Head of caudate nucleus (tissue), 42 donors: ENCODE data around the gene ARAP3.

ENCODE experiments used
- DNase-seq, 42 donors: peaks; one replicate each; pipeline versions ENCODE4 v3.0.0 to v3.0.0-alpha.2; 2020 to 2021; ENCODE audit warnings: mixed read lengths in 7 of 42
- intact Hi-C: fragments of 100-400 bp; cut with DNase I; formaldehyde crosslinking; loops from one replicate; pipeline ENCODE4 v1.15.0; 2022

ARAP3 gene

GRCh38 chr5:141649972-141650371 is 32.1 kb downstream of the ARAP3 start:
- DNase-seq, result no peak
- intact Hi-C loops, result no loop called here

DNA sequence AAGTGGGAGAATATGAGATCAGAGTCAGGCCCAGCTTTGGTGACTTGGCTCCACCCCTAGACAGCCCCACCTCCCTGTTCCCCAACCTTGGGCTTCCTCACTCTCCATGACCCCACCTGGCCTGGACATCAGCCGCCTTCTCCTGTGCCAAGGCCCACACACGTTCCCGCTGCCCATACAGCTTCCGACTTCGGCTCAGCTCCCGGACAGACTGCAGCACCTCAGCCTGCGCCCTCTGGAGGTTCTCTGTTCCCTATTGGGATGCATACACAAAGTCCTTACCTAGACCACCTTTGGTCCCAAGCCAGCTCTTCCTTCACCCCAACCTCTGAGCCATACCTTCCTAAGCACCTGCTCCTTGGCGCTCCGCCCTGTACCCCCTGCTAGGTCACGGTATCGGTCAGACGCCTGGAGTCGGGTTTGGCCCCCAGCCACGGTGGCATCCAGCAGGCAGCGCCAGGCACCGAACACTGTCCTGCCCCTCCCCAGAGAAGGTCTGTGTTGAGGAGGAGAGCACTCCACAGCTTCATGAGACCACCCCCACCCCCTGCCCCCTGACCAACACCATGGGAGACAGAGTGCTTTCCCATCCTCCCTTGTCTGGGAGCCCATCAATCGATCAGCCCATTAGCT is 32.9 kb downstream of the ARAP3 start:
- intact Hi-C loops, result no loop called here
- DNase-seq, result no peak

DNA sequence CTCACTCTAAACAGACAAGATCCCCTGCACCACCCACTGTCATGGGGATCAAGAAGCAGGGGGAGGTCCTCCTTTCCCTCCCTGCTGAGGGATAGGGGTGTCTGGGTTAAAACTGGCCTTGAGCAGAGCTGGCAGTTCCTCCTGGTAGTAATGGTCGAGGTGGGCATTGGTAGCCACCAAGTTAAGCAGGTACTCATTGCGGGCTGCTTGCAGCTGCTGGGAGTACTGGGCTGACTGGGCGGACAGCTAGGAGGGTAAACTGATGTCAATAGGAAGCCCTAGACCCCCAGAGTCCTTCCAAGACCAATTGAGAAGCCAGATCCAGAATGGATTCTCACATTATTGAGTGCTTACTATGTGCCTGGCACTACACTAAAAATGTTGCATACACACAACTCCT is 34.2 kb downstream of the ARAP3 start:
- no peak for DNase-seq
- intact Hi-C loops, result no loop called here

- intact Hi-C loops, result no loop called here
These were observed 34.8 kb downstream of the ARAP3 start for GRCh38 chr5:141647242-141647641.

DNA sequence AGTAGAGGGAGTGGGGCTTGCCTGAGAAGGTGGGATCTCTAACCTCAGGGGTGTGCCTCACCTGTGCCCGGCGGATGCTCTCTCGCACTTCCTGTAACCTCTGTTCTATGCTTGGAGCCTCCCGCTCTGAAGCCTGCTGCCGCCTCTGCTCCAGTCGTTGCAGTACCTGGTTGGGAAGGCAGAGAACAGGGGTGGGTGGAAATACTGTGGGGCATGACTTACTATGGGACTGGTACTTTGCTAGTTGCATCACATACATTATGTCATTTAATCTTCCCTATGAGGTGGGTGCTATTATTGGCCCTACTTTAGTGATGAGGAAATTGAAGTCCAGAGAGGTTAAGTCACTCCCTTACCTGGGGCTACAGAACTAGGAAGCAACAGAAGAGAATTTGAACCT is 36.0 kb downstream of the ARAP3 start:
- intact Hi-C loops, result no loop called here
- peak in 41 of 42 donors; percentile 29 to 93 (median 69) for DNase-seq

More at GRCh38 chr5:141647242-141647641, 34.8 kb downstream of the ARAP3 start:
- DNase-seq, result no peak

DNA sequence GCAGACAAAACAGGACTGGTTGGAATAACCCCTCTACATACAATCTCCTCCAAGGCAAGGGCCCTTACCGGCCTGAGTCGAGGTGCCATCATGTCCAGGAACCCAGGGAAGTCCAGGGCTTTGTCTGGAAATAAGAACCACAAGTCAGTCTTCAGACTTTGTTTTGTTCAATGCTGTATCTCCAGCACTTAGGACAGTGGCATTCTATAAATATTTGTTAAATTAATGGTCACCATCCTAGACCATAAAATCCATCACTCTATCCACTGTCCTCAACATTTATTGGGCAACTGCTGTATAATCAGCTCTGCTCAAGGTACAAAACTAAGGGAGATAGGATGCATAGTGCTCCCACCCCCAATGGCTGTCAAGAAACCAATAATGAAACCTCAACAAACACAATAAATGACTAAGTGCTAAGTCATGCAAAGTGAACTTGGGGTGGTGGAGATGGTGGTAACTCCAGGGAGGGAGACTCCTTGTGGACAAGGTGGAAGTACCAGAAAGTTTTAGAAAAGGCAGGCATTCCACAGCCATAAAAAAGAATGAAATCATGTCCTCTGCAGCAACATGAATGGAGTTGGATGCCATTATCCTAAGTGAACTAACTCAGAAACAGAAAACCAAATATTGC is 40.3 kb downstream of the ARAP3 start:
- DNase-seq, result no peak
- intact Hi-C loops, result no loop called here

- DNase-seq, result peak in 1 of 42 donors; percentile 31
- intact Hi-C loops, result no loop called here
These were observed 41.3 kb downstream of the ARAP3 start for GRCh38 chr5:141640698-141641097.

DNA sequence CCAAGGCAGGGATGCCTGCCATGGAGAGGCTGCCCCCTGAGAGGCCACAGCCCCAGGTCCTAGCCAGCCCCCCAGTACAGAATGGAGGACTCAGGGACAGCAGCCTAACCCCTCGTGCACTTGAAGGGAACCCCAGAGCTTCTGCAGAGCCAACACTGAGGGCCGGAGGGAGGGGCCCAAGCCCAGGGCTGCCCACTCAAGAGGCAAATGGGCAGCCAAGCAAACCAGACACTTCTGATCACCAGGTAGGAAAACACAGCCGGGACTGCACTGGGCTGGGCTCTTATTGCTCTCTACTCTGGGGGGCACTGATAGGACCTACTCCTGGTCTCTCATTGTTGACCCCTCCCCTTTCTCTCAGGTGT is 42.0 kb downstream of the ARAP3 start:
- DNase-seq, result peak in 1 of 42 donors; percentile 20
- intact Hi-C loops, result no loop called here

DNA sequence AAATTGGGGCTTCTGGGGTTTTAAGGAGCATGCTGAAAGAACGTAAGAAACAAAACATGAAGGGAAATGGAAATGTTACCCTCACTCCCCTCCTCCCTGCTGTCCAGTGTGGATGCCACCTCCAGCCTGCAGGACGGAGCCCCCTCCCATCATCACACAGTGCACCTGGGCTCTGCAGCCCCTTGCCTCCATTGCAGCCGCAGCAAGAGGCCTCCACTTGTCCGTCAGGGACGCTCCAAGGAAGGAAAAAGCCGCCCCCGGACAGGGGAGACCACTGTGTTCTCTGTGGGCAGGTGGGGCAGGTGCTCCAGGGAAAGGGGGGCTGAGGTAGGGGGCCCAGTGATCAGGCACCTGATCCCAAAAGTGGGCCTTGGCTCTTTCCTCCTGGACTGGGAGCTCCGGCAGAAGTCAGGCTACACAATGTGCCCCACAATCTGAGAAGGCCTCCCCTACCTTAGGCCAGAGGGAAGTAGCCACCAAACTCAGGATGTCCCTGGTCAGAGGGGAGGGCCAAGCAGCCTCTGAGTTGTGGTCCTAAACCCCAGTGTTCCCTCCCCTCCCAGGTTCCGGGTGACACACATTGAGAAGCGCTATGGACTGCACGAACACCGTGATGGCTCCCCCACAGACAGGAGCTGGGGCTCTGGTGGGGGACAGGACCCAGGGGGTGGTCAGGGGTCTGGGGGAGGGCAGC is 42.5 kb downstream of the ARAP3 start:
- no peak for DNase-seq

GRCh38 chr5:141638771-141639170 is 43.3 kb downstream of the ARAP3 start:
- no peak for DNase-seq
- intact Hi-C loops, result no loop called here

More for the DNA sequence above, 42.5 kb downstream of the ARAP3 start:
- intact Hi-C loops, result no loop called here

DNA sequence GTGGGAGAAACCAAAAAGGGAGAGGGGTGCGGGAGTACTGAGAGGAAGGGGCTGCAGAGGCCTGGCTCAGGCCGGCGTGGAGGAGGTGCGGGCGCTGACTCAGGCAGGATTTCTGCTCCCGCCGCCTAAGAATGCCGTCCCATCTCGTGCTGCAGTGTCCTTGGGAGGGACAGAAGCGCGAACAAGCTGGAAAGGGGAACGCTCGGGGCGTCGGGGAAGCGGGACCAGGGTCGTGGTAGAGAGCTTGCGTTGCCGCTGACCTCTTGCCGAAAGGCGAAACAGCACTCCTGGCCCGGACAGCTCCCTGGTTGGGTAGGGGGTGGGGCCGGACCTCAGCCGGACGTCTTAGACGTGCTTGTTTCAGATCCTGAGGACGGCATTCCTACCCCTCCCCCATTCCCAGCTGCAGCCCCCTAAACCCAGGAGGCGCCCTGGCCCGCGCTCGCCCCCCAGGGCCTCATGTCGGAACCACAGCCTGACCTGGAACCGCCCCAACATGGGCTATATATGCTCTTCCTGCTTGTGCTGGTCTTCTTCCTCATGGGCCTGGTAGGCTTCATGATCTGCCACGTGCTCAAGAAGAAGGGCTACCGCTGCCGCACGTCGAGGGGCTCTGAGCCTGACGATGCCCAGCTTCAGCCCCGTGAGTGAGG is 44.1 kb downstream of the ARAP3 start:
- intact Hi-C loops, result no loop called here
- peak in 31 of 42 donors; percentile 4 to 64 (median 33) for DNase-seq

DNA sequence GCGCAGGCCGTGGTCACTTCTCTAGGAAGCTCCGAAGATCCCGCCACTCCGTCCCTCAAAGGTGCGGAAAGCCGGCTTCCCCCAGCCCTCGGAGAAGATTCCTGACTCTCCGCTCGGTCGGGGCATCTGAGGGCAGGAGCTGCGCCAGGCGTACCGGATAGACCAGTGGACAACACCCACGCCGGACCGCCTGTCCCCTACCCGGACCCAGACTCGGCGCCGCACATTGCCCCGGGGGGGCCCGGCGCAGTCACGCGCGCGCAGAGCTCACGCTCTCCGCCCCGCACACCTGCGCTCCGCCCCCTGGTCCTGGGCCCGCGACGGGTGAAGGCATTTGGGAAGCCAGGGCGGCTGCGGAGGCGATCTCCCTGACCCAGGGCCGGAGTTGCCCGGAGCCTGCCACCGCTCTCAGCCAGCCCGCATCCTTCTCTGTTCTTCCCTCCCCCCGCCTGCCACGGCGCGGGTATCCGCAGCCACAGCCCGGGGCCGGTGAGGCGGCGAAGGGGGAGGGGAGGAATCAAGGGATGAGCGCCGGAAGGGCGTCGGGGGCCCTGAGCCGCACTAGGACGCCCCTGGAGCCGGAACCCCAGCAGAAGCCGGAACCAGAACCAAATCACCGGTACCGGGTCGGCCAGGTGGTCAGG is 44.8 kb downstream of the ARAP3 start:
- DNase-seq, result peak in 30 of 42 donors; percentile 13 to 68 (median 43)
- intact Hi-C loops, result no loop called here

DNA sequence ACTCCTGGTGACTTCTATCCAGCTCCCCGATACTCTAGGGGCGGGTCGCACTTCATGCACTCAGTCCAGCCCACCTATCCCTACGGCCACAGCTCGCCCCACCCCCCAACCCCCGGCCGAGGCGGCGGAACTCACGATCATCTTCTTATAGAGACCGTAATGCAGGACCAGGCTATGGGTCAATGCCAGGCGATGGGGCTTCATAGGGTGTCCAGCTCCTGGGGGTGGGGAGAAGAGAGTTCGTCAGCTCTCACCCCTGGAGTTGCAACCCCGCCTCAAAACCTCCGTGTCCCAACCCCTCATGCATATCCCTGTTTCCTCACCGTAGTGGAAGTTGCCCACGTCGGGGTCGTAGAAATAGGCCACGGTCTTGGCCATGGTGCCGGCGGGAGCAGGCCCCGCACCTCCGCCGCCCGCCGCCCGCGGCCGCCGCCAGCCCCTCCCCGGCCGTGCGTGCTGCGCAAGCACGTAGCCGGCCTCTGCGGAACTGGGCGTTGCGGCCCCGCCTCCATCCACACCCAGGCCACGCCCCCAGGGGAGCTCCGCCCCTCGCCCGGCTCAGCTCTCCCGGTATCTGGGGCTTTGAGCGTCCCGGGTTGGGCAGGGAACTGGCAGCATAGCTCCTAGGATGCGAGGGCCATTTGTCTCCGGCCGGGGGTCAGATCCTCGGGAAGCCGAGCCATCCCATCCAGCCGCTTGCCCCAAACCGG is 45.5 kb downstream of the ARAP3 start, which contains the start of the genes HDAC3 and RELL2:
Gene HDAC3 (minus strand): TSS at position 437 of the 710 bp plus-strand sequence. CDS start 59 bp downstream, at position 378.
Gene RELL2 (plus strand): TSS at position 585 of the 710 bp plus-strand sequence. CDS start 1,229 bp downstream, outside the sequence.
- DNase-seq, result peak; percentile 87 to 99 (median 97)
- intact Hi-C loops, result no loop called here

GRCh38 chr5:141636106-141636412 is 46.0 kb downstream of the ARAP3 start:
- intact Hi-C loops, result no loop called here
- DNase-seq, result no peak

GRCh38 chr5:141635646-141636045 is 46.4 kb downstream of the ARAP3 start:
- intact Hi-C loops, result no loop called here
- no peak for DNase-seq

GRCh38 chr5:141634720-141635119 is 47.3 kb downstream of the ARAP3 start:
- no peak for DNase-seq
- intact Hi-C loops, result no loop called here

GRCh38 chr5:141633871-141634561 is 48.0 kb downstream of the ARAP3 start:
- DNase-seq, result no peak
- intact Hi-C loops, result no loop called here

- DNase-seq, result no peak
- intact Hi-C loops, result no loop called here
These were observed 49.4 kb downstream of the ARAP3 start for GRCh38 chr5:141632650-141633049.
